ENCODE measurements around the gene TNIK.

The TNIK gene

GRCh38 chr3:171356251-171356650, 104.0 kb downstream of the TNIK start:
- no peak for DNase-seq

DNA sequence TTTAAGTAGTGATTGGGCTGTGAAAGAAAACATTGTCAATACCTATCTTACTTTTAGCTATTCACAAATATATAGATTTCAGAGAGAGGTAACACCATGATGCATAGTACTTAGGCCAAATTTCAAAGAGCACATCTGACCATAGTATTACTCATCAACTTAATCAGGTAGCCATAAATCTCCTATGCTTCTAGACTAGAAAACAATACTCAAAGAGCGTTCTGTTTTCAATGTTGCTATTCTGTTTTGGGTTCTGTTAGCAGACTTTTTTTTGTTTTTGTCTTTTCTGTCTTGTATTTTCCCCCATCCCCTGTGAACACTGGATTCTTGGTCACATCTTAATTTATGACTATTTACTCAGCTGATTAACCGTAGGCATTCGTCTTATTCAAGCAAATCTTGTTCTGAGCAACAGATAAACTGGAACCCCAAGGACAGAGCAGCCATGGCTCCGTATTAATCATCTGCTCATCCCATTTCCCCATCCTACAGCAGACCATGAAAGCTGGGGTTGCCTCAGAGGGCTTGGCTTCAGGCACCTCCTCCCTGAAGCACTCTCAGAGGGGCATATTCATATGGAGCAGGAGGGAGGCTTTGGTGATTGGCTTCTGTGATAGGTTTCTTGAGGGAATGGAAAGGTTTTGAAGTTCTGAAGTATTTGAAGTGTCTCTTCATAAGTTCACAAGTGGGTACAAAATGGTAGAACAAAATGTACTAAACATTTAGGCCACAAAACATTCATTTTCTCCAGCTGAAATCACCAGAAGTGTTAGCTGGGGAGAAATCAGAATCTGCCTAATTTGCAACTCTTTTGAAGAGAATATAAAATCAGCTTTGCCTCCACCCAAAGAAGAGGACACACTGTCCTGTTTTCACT, 105.3 kb downstream of the TNIK start:
- no peak for DNase-seq

- DNase-seq, result no peak
Observed at GRCh38 chr3:171354049-171354705, 106.0 kb downstream of the TNIK start.

DNA sequence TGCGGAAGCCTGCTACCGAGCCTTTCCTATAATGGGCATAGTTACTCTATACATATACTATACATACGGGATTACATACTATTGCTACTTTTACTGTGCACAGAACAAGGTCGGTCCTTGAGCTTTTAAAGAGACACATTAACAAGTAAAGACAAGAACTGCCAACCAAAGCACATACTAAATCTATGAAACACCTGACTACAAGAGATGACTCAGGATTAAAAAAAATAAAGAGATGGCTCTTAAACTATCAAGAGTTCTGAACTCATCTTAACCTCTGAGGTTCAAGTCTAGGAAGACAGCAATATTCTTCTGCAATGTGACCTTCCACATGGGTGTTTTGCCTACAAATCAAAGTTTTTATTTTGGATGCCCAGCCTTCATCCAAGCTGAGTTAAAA, 106.8 kb downstream of the TNIK start:
- DNase-seq, result no peak

DNA sequence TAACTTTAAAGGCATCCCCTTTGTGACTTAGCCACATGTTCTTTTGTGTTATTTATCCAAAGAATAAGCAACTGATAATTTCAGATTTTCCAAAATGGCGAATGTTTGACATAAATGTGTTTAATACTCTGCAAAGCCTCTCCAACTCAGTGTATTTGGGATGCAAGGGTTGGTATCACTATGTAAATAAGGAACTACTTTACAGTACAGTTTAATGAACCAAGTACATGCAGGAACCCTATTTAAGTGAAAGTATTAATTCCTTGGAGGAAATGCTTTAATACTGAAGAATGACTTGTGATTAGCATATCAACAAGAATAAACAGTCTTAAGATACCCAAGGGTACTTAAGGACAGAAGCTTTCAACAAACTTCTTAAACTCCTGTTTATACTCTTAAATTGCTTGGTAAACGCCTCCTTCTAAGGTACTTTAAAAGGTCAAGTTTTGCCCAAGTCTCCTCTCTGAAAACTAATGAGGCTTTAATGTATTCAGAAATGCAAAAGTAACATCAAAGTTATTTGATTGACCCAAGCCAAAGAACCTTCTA, 107.7 kb downstream of the TNIK start:
- DNase-seq, result no peak

DNA sequence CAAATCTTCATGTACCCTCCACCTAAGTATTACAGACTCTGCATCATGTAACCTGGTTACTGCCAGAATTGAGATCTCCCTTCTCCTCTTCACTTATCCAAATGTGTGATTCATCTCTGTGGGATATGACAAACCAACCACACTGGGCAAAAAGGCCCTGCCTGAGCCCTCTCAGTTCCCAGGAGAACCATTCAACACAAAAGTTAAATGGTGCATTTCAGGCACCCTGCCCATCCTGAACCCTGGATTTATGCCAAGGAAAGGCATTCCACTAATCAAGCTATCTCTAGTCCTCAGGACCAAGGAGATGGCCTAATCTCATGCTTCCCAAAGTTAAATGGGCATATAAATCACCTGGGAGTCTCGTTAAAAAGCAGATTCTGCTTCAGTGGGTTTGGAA, 108.5 kb downstream of the TNIK start:
- no peak for DNase-seq

GRCh38 chr3:171350364-171350763, 109.8 kb downstream of the TNIK start:
- no peak for DNase-seq

DNA sequence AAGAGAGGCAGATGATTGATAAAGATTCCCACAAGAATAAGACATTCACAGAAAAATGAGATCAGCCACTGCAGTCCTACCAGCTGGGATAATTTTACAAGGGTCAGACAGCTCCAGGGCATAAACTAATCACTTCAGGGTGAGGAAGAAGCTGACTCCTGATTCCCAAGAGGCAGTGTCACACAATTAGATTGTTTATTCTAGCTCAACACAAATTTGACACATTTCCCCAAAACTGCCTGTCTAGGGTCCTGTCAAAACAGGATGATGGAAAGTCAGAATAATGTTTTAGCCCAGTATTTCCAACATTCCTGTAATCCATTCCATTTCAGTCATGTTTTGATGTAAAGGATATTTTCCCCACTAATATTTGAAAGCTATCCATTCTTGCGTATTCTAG, 110.8 kb downstream of the TNIK start:
- DNase-seq, result no peak

- DNase-seq, result no peak
Observed at GRCh38 chr3:171348121-171348520, 112.1 kb downstream of the TNIK start.

GRCh38 chr3:171347301-171348039, 112.7 kb downstream of the TNIK start:
- peak; percentile 86 for DNase-seq

DNA sequence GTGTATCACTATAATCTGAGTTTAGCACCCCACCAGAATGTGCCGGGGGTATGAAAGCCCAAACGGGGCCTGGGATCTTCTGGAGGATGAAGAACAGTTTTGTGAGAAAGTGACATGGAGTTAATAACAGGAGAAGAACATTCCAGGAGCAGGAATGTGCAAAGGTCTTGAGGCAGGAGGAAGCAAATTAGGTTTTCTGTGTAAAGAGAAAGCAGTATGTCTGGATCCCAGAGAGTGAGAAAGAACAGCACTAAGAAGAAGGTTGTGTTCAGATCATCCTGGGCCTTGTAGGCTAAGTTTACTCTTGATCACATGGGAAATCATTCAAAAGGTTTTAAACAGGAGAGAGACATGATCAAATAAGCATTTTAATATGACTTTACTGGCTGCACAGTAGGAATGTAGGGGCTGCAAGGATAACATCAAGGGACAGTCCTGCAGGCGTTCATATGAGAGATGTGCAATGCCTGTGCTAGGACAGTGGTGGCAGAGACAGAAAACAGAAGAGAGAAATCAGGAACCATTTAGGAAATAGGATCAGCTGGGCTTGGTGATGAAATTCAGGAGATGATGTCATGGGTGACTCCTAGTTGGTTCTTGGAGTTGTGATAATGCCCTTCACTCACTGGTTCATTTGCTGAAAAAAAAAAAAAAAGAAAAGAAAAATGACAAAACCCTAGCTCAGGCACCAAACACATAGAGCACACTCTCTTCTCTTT, 113.5 kb downstream of the TNIK start:
- DNase-seq, result peak; percentile 94

DNA sequence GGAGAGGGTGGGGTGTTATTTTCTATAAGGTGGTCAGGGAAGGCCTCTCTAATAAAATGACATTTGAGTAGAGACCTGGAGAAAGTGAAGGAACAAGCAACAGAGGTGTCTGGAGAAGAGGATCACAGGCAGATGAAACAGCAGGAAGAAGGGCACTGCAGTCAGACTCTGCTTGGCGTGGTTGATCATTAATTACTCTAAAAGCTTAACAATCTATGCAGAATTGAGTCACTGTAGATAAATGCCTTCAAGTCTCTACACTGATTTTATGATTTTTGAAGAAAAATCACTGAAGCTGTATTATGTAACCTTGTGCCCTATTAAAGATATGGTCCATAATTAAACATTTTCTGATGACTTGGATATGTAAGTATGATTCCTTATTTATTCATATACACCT, 114.2 kb downstream of the TNIK start:
- no peak for DNase-seq

DNA sequence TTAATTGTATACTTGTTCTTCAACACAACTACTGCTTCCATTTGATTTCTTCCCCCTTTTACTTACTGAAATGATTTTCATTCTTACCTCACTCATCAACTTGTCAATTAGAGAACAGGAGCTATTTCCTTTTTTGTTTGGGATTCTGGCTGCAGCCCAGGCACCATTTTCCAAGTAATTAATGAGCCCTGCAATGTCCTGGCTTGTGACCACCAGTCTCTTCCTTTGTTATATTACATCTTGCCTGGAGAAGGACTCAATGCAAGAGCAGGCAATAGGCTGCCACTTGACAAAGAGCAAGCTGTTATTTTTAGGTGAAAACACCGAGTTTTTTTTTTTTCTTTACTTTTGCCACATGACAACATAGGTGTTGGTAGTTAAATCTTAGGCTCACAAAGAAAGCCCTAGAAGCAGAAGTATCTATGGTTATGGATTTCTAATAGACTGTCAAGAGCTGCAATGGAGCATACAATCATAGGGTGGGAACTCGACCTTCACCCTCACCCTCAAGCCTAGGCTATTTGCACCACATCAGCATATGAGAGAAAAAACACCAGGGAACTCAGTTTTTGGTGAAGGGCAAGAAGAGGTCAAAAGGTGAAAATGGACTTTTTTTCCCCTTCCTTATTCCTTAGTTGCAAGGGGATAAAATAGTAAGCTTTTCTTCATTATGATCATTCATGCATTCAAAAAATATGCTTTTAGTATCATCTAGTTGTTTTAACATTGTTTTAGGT, 114.9 kb downstream of the TNIK start:
- no peak for DNase-seq

- DNase-seq, result no peak
Observed at GRCh38 chr3:171343693-171344092, 116.5 kb downstream of the TNIK start.

DNA sequence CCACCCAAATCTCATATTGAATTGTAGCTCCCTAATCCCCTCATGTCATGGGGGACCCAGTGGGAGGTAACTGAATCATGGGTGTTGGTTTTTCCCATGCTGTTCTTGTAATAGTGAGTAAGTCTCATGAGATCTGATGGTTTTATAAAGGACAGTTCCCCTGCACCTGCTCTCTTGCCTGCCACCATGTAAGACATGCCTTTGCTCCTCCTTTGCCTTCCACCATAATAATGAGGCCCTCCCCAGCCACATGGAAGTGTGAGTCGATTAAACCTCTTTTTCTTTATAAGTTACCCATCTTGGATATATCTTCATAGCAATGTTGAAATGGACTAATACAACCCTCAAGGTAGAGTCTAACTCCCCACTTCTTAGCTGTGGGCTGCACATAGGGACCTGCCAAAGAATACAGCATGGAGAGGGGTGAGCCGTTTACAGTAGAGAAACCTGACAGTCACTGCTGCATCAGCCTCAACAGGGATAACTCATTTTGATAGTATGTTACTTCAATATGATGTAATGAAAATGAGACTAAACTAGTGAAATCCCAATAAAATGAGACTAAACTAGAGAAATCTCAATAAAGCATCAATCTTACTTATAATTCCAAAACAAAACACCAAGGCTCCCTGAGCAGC, 117.3 kb downstream of the TNIK start:
- DNase-seq, result no peak

DNA sequence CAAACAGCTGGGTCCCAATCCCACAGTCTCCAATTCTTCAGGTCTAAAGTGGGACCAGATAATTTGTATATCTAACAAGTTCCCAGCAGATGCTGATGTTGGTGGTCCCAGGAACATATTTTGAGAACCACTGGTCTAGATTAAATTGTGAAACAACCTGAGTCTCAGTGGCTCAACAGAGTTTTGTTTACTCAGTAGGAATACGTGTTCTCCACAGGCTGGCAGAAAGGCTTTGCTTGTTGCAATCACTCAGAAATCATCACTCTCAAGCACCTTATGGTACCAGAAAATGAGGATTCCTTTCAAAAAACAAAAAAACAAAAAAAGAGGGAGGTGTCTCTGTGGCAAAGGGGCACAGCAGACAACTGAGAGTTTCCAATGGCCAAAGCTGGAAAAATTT, 118.0 kb downstream of the TNIK start:
- no peak for DNase-seq

DNA sequence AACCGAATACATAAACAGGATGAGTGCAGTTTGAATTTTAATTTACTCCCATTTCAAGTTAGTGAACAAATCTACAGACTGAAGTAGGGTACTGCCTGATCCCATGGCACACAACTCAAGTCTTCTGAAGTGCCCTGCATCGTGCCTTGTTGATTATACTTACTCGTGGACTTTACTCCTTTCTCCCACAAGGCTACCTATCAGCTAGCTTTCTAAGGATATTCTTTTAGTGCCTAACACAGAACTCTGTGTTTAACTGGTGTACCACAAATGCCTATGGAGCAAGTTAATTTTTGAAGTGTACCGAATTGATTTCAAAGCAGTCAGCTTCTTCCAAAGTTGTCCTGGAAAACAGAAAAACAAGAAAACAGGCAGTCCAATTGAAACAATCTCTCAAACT, 119.8 kb downstream of the TNIK start:
- no peak for DNase-seq

DNA sequence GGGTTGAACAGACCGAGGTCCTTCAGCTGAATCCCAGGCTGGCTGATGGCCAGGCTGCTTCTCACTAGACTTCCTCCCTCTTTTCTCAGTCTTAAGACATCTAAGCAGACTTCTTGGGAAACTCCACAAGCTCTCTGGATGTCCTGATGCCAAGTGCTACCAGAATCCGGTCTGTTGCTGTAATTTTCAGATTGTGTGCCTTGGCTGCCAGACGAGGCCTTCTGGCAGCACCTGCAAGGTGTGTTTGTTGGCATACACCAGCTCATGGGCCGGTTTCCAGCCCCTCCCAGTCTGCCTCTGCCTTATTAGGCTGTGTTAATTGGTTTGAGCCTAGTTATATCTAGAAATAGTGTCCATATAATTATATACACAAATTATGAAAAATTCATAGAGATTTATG, 120.6 kb downstream of the TNIK start:
- no peak for DNase-seq

GRCh38 chr3:171336406-171336805, 123.8 kb downstream of the TNIK start:
- no peak for DNase-seq

- no peak for DNase-seq
Observed at GRCh38 chr3:171335559-171335958, 124.6 kb downstream of the TNIK start.

DNA sequence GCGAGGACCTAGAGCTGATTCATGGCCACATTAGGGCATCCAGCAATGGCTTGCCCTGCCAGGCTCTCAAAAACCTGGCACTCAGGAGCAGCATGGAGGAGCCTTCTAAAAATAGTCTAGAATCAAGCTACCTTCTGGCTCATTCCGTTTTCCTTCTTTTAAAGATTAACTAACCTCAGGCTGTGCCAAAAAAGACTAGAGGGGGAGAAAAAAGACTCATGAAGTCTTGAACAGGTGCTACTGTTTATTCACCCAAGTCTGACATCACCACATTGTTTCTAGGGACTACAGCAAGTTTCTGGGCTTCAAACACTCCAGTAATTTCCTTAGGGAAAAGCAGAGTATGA, 125.8 kb downstream of the TNIK start:
- DNase-seq, result no peak

Data from inflammatory macrophage treated with lipopolysaccharide for 4 hours (primary cell).